ENCODE measurements around the gene ZNF749. TPM values are rescaled to one million over a fixed set of nuclear protein-coding genes. Genes with fewer than 3 reads are reported as not detected.

The ZNF749 gene
- total RNA-seq, 1 donor from 2014 or later: 7.8 TPM

- H3K9me3 Mint-ChIP-seq (ENCODE audit: low read depth): peaks cover 26% of the 10 kb centered on the region
- H3K27me3 Mint-ChIP-seq (ENCODE audit: low read depth): no peaks in the 10 kb centered on the region
- H3K4me1 Mint-ChIP-seq (ENCODE audit: low read depth): no peaks in the 10 kb centered on the region
- peaks cover 48% of the 10 kb centered on the region for H3K36me3 Mint-ChIP-seq (ENCODE audit: low read depth)
- H3K4me3 Mint-ChIP-seq (ENCODE audit: unreplicated experiment): no peak overlapping the region
- H3K27ac Mint-ChIP-seq (ENCODE audit: unreplicated experiment): no peak overlapping the region
- no peak for TF ChIP-seq CTCF (IDR thresholded peaks at IDR 0.05)
- no peak for DNase-seq (ENCODE audit: low spot score)
Measured at GRCh38 chr19:57421037-57421436, 14.1 kb upstream of the ZNF749 start.

GRCh38 chr19:57434386-57435061 is 601 bp upstream of the ZNF749 start:
- H3K4me1 Mint-ChIP-seq (ENCODE audit: low read depth): peaks cover 23% of the 10 kb centered on the region
- H3K4me3 Mint-ChIP-seq (ENCODE audit: unreplicated experiment): peak overlapping the region; percentile 86
- no peak for DNase-seq (ENCODE audit: low spot score)
- TF ChIP-seq CTCF (IDR thresholded peaks at IDR 0.05): no peak
- peaks cover 10% of the 10 kb centered on the region for H3K9me3 Mint-ChIP-seq (ENCODE audit: low read depth)
- H3K36me3 Mint-ChIP-seq (ENCODE audit: low read depth): peaks cover 9% of the 10 kb centered on the region
- H3K27me3 Mint-ChIP-seq (ENCODE audit: low read depth): no peaks in the 10 kb centered on the region
- peak overlapping the region; percentile 89 for H3K27ac Mint-ChIP-seq (ENCODE audit: unreplicated experiment)

GRCh38 chr19:57436417-57436816 is 1.3 kb downstream of the ZNF749 start:
- peak overlapping the region; percentile 86 for H3K4me3 Mint-ChIP-seq (ENCODE audit: unreplicated experiment)
- no peak for TF ChIP-seq CTCF (IDR thresholded peaks at IDR 0.05)
- H3K4me1 Mint-ChIP-seq (ENCODE audit: low read depth): peaks cover 23% of the 10 kb centered on the region
- peaks cover 18% of the 10 kb centered on the region for H3K36me3 Mint-ChIP-seq (ENCODE audit: low read depth)
- peaks cover 13% of the 10 kb centered on the region for H3K9me3 Mint-ChIP-seq (ENCODE audit: low read depth)
- H3K27me3 Mint-ChIP-seq (ENCODE audit: low read depth): no peaks in the 10 kb centered on the region
- DNase-seq (ENCODE audit: low spot score): no peak
- H3K27ac Mint-ChIP-seq (ENCODE audit: unreplicated experiment): no peak overlapping the region

GRCh38 chr19:57437931-57438330 is 2.8 kb downstream of the ZNF749 start:
- Mint-ChIP-seq H3K9me3 (ENCODE audit: low read depth) (peaks cover 23% of the 10 kb centered on the region), H3K4me3 (ENCODE audit: unreplicated experiment) (no peak overlapping the region), H3K27ac (ENCODE audit: unreplicated experiment) (no peak overlapping the region), H3K27me3 (ENCODE audit: low read depth) (no peaks in the 10 kb centered on the region), H3K36me3 (ENCODE audit: low read depth) (peaks cover 24% of the 10 kb centered on the region), H3K4me1 (ENCODE audit: low read depth) (peaks cover 23% of the 10 kb centered on the region)
- no peak for TF ChIP-seq CTCF (IDR thresholded peaks at IDR 0.05)
- DNase-seq (ENCODE audit: low spot score): no peak

- H3K4me3 Mint-ChIP-seq (ENCODE audit: unreplicated experiment): no peak overlapping the region
- TF ChIP-seq CTCF (IDR thresholded peaks at IDR 0.05): no peak
- H3K27ac Mint-ChIP-seq (ENCODE audit: unreplicated experiment): no peak overlapping the region
Measured at GRCh38 chr19:57438925-57439324, 3.8 kb downstream of the ZNF749 start.

More at GRCh38 chr19:57438925-57439324, 3.8 kb downstream of the ZNF749 start:
- peaks cover 19% of the 10 kb centered on the region for H3K9me3 Mint-ChIP-seq (ENCODE audit: low read depth)
- H3K4me1 Mint-ChIP-seq (ENCODE audit: low read depth): peaks cover 23% of the 10 kb centered on the region
- no peaks in the 10 kb centered on the region for H3K27me3 Mint-ChIP-seq (ENCODE audit: low read depth)
- no peak for DNase-seq (ENCODE audit: low spot score)
- H3K36me3 Mint-ChIP-seq (ENCODE audit: low read depth): peaks cover 34% of the 10 kb centered on the region

All from chondrocyte (in vitro differentiated cells).